Stimulated activated CD4-positive, alpha-beta T cell treated with anti-CD3 and anti-CD28 coated beads, TNF-alpha, amount 100 ng/mL, for 1 hour (primary cell): Measurements from ENCODE around the gene DIRAS2.

Source experiments
- DNase-seq, 3 donors: peaks; one replicate each; pipeline ENCODE4 v3.0.0-alpha.2; 2020; ENCODE audit warnings: low read depth in 3 of 3, low spot score in 1 of 3

DIRAS2 gene

DNA sequence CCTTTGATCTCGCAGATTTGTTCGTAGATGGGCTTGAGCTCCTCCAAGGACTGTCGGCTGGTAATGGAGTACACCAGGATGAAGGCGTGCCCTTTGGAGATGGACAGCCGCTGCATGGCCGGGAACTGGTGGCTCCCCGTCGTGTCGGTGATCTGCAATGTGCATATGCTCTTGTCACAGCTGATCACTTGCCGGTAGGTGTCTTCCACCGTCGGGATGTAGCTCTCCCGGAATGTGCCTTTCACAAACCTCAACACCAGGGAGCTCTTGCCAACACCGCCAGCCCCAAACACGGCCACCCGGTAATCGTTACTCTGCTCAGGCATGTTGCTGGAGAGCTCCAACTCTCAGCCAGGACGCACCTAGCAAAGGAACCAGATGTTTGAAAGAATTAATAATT is 29.1 kb downstream of the DIRAS2 start:
- no peak for DNase-seq

DNA sequence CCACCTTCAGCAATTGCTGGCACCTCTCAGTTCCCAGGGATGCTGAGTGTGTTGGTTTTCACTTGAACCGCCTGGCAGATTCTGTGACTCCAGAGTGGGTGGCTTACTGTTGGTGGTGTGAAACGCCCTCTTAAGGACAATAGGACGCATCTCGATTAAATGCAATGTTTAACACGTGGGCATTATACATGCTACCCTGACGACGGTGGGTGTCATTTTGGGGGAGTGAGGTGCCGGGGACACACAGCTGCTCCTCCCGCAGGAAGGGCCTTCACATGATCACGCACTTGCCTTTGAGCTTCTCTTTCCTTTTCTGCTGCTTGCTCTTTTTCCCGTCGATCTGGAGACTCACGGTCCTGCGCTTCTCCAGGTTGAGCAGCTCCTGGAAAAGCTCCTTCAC is 29.7 kb downstream of the DIRAS2 start:
- DNase-seq = no peak

- no peak for DNase-seq
These were observed 31.1 kb downstream of the DIRAS2 start for GRCh38 chr9:90611568-90611967.

DNA sequence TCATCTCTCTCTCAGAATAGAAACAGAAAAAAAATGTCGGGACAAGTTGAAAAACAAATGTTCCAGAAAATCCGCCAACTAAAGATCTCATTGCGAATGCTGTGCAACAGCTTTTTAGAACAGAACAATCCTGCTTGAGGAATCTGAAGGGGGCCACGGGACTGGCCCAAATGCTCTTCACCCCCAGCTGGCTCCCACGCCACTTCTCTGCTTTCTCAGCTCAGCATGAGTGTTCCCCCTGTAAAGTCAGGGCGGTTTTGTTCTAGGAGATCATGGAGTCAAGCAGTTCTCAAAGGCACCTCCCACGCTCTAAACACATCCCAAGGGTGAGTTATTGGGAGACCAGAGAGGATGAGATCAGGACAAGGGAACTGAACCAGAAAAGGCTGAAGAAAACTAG is 31.5 kb downstream of the DIRAS2 start:
- DNase-seq = no peak

DNA sequence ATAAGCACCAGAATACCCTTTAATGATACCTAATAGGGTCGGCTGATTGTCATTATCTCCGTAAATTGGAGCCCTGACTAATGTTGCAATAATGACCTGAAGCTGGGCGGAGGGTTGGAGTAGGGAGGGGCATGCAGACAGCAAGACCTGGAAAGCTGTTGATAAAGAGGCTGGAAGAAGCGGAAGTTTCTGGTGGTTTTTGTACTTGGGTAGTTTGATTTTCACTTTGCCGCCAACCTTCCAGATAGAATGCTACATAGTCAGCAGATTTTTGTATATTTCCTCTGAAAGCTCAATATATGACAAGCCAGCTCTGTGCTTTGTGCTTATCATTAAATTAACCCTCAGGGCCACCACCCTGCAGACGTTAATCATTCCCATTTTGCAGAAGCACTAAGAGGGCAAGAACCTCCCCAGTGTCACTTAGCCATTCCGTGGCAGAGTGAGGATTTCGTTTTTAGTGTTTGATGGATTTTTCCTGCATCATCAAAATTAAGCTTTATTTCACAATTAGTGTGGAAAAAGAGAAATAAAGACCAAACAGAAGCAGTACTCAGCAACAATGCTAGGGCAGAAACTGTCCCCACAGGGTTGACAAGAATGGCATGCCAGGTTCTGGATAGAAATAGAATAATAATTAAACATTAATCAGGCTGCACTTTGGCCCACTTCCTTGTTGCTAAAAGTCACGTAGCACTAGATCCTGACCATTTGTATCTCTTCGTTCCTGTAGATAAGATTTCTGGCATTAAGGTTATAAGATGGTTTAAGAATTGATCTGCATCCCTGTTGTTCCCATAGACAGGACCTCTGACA is 34.7 kb downstream of the DIRAS2 start:
- DNase-seq = no peak

GRCh38 chr9:90600029-90600428 is 42.6 kb downstream of the DIRAS2 start:
- DNase-seq = no peak

DNA sequence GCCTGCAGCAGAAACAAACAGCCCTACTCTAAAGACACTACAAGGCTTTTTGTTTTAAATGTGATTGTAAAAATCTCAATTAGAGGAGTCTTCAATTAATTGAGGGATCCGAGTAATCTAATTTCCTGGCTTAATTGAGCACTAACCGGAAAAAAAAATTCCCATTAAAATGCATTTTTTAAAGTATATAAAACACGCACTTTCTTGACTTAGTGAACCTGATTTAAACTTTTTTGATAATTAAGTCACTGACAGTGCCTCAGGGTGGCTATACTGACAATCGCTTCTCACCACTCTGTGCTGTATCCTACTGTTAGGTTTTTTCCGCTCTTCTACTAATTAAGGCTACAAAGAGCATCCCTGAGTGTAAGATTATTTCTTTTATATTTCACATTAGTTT is 44.4 kb downstream of the DIRAS2 start:
- no peak for DNase-seq

GRCh38 chr9:90593646-90594045 is 49.0 kb downstream of the DIRAS2 start:
- no peak for DNase-seq

- no peak for DNase-seq
These were observed 62.0 kb downstream of the DIRAS2 start for GRCh38 chr9:90580576-90580975.

- no peak for DNase-seq
These were observed 63.4 kb downstream of the DIRAS2 start for GRCh38 chr9:90579181-90579580.

DNA sequence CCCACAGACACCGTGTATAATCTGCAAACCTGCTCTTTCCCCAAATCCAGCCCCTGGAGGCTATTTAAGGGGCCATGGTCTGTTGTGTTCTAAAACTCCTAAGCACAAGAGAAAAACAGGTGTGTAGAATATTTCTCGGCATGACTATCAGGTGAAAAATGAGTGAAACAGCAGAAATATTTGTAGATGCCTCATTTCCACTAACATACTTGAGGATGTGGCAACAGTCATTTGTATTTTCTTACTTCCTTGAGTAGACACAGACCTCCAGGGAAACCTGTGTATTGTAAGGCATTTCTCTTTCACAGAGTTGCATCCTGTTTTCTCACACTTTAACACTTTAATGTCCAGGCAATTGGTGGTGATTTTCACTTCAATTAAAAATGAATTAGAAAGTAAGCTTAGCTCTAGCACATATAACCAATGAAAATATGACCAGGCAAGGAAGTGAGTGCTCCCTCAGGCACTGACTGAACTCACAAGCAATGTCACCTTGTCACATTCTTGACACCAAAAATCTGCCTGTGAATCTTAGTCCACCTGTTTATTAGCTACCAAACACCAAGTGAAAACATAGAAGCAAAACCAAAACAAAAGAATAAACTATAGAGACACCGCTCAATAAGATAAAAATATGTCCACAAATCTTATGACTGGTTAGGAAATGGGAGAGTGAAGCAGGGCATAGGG is 64.4 kb downstream of the DIRAS2 start:
- no peak for DNase-seq

GRCh38 chr9:90569511-90569910 is 73.1 kb downstream of the DIRAS2 start:
- no peak for DNase-seq

DNA sequence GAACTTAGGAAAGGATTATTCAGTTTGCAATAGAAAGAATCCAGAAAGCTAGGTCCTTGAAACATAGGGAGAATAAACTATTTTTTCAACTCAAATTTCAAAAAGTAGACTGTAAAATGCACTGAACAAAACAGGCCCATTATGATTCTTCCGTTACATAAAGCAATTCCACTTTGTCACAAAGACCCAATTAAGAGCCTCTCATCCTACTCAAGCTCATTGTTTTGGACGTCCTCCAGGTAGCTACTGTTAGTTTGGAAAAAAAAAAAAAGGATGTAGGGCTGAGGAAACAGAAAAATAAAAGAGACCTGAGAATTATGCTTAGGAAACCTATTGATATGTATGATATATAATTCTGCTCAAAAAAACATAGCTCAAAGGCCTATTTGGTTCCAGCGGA is 74.0 kb downstream of the DIRAS2 start:
- DNase-seq = no peak

DNA sequence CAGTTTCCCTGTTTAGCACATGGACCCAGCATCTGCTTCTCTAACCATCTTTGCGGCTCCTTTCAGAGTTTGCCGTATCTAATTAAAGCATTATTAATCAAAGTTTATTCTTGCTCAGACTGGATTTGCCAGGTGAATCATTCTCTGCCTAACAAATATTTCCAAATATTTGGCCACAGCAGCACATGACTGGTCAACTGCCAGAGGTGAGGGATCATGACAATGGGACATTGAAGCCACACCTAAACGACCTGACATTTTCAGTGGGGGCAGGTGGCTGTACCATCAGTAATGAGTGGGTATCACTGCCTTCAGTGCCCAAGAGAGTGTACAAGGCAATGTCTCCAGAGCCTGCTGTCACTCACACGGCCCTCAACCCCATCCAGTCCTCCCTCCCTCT is 80.4 kb downstream of the DIRAS2 start:
- DNase-seq = no peak
